ENCODE data around the gene FCRLA.
"Not testable (repeated sequence)": the region's sequence is repeated elsewhere in the genome, so short reads cannot be mapped to it uniquely, and the experiment has no call there.

DNA sequence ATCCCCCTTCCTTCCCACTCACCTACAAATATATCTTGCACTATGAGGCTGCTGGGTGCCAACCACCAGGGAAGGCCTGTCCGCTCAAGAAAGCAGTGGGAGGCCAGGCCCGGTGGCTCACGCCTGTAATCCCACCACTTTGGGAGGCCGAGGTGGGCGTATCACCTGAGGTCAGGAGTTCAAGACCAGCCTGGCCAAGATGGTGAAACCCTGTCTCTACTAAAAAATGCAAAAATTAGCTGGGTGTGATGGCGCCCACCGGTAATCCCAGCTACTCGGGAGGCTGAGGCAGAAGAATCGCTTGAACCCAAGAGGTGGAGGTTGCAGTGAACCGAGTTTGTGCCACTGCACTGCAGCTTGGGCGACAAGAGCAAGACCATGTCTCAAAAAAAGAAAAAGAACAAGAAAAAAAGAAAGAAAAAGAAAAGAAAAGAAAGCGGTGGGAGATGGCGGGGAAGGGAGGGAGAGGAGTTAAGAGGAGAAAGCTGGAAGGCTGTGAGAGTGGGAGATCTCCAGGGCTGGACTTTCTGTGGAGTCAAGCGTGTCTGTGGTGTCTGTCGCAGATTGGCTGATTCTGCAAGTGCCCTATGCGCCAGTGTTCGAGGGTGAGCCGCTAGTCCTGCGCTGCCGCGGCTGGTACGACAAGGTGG, 18.4 kb downstream of the FCRLA start:
- TF ChIP-seq, protein P1, sequence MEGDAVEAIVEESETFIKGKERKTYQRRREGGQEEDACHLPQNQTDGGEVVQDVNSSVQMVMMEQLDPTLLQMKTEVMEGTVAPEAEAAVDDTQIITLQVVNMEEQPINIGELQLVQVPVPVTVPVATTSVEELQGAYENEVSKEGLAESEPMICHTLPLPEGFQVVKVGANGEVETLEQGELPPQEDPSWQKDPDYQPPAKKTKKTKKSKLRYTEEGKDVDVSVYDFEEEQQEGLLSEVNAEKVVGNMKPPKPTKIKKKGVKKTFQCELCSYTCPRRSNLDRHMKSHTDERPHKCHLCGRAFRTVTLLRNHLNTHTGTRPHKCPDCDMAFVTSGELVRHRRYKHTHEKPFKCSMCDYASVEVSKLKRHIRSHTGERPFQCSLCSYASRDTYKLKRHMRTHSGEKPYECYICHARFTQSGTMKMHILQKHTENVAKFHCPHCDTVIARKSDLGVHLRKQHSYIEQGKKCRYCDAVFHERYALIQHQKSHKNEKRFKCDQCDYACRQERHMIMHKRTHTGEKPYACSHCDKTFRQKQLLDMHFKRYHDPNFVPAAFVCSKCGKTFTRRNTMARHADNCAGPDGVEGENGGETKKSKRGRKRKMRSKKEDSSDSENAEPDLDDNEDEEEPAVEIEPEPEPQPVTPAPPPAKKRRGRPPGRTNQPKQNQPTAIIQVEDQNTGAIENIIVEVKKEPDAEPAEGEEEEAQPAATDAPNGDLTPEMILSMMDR (IDR thresholded peaks at IDR 0.05), result not testable (repeated sequence)
- not testable (repeated sequence) for TF ChIP-seq POLR2A (IDR thresholded peaks at IDR 0.05)

Measured in thyroid gland (tissue), 4 donors.